GM12878 (cell line): ENCODE measurements around the gene NFKBIE. TPM values are rescaled to one million over a fixed set of nuclear protein-coding genes. Genes with fewer than 3 reads are reported as not detected.

Experiments used
- ATAC-seq: fragments of 200-7000 bp; cut with Tn5 transposase; 3 replicates; pipeline ENCODE4 v1.9.1; 2020; ENCODE audit warnings: mild to moderate bottlenecking, moderate library complexity
- BruUV-seq: library from RNA; stranded (reverse); fragments of 400-500 nt; replicated peaks from 2 replicates; lab custom pipeline; 2021; lab: Mats Ljungman, UMichigan
- CTCF ChIA-PET: fragments of 300-600 bp; sonication (Branson Sonifier 250); formaldehyde crosslinking; extraction: SDS; loops from one replicate; lab custom pipeline; 2021; ENCODE audit warnings: inconsistent platforms; lab: Yijun Ruan, JAX
- POLR2A ChIA-PET: fragments of 350-600 bp; formaldehyde crosslinking; extraction: SDS; loops from one replicate; lab custom pipeline; 2021; ENCODE audit warnings: inconsistent platforms; lab: Charles Lee
- RAD21 ChIA-PET: fragments of 300-600 bp; sonication (Branson Sonifier 250); formaldehyde crosslinking; loops from one replicate; lab custom pipeline; 2023; ENCODE audit warnings: antibody characterized with exemption; ENCODE audit not compliant: unreplicated experiment; lab: Charles Lee
- SMC1A ChIA-PET: fragments of 300-600 bp; sonication (Branson Sonifier 250); formaldehyde crosslinking; loops from one replicate; lab custom pipeline; 2023; ENCODE audit not compliant: unreplicated experiment, uncharacterized antibody; lab: Charles Lee
- DNase-seq: peaks from one replicate; pipeline ENCODE4 v3.0.0-alpha.2; 2011; ENCODE audit warnings: low read depth, low spot score
- FAIRE-seq: peaks from 3 replicates; lab custom pipeline; 2011; peaks lifted over from hg19 to GRCh38; lab: Jason Lieb, UNC
- H2AFZ ChIP-seq: 2 replicates; pipeline ENCODE4 v1.6.0; 2011; ENCODE audit warnings: low read depth, low read length, control low read depth; ENCODE audit not compliant: control insufficient read depth
- H3K27ac ChIP-seq: 2 replicates; pipeline ENCODE4 v1.5.1; 2011; ENCODE audit warnings: control low read depth; ENCODE audit not compliant: control insufficient read depth, insufficient read depth
- H3K27me3 ChIP-seq, 2 experiments: replicated peaks in 1 of 2; 2 replicates each; pipeline versions ENCODE4 v1.6.0 to v1.6.1; 2011; ENCODE audit warnings: low read length in 1 of 2; ENCODE audit not compliant: control insufficient read depth in 2 of 2, insufficient read depth in 2 of 2
- H3K36me3 ChIP-seq, 2 experiments: 2 replicates each; pipeline ENCODE4 v1.5.1; 2011; ENCODE audit warnings: low read length in 1 of 2; ENCODE audit not compliant: control insufficient read depth in 2 of 2, insufficient read depth in 2 of 2
- H3K4me1 ChIP-seq: 2 replicates; pipeline ENCODE4 v1.6.1; 2011; ENCODE audit warnings: mild to moderate bottlenecking, low read length, moderate library complexity, mixed read lengths; ENCODE audit not compliant: control insufficient read depth, insufficient read depth
- H3K4me2 ChIP-seq: 2 replicates; pipeline ENCODE4 v1.6.0; 2011; ENCODE audit warnings: control low read depth; ENCODE audit not compliant: control insufficient read depth, insufficient read depth
- H3K4me3 ChIP-seq: fragments of 200-600 bp; sonication (generic); 2 replicates; pipeline ENCODE4 v1.5.1; 2016
- H3K79me2 ChIP-seq: 2 replicates; pipeline ENCODE4 v1.6.0; 2011; ENCODE audit warnings: low read length; ENCODE audit not compliant: control insufficient read depth, insufficient read depth
- H3K9ac ChIP-seq: 2 replicates; pipeline ENCODE4 v1.8.0; 2011; ENCODE audit warnings: low read length, control low read depth, mixed read lengths; ENCODE audit not compliant: control insufficient read depth, insufficient read depth
- H3K9me3 ChIP-seq: replicated peaks from 3 replicates; pipeline ENCODE4 v1.5.1; 2011; ENCODE audit warnings: mild to moderate bottlenecking, low read length; ENCODE audit not compliant: control insufficient read depth, insufficient read depth
- H4K20me1 ChIP-seq: 2 replicates; pipeline ENCODE4 v1.6.0; 2011; ENCODE audit not compliant: control insufficient read depth, insufficient read depth
- CEBPB ChIP-seq, 2 experiments: fragments of 150-350 bp in 1 of 2; IDR thresholded peaks; 2 replicates each; pipeline ENCODE4 v1.6.1; 2012 to 2014; ENCODE audit warnings: low read depth in 2 of 2, low read length in 2 of 2, borderline replicate concordance in 1 of 2, inconsistent platforms in 1 of 2
- E4F1 ChIP-seq: fragments of 450-650 bp; IDR thresholded peaks from 2 replicates; pipeline ENCODE4 v1.6.1; 2018; ENCODE audit warnings: borderline replicate concordance, mild to moderate bottlenecking; ENCODE audit not compliant: partially characterized antibody
- GABPA ChIP-seq: IDR thresholded peaks from 2 replicates; pipeline ENCODE4 v1.6.1; 2014; ENCODE audit warnings: antibody characterized with exemption, low read depth, mild to moderate bottlenecking, inconsistent platforms
- MYB ChIP-seq: fragments of 150-350 bp; IDR thresholded peaks from 2 replicates; pipeline ENCODE4 v1.6.1; 2014; ENCODE audit warnings: mild to moderate bottlenecking, low read depth, low read length, borderline replicate concordance
- NFIC ChIP-seq: IDR thresholded peaks from 2 replicates; pipeline ENCODE4 v1.6.1; 2012; ENCODE audit warnings: low read depth, mild to moderate bottlenecking, inconsistent platforms, low read length, moderate library complexity
- SIN3A ChIP-seq: IDR thresholded peaks from 2 replicates; pipeline ENCODE4 v1.6.1; 2012; ENCODE audit warnings: low read depth, low read length, improper control_type of control experiment
- SREBF1 ChIP-seq: IDR thresholded peaks from 2 replicates; pipeline ENCODE4 v1.6.1; 2012; ENCODE audit warnings: mild to moderate bottlenecking, low read length
- ZBED1 ChIP-seq: IDR thresholded peaks from 2 replicates; pipeline ENCODE4 v1.6.1; 2016; ENCODE audit warnings: borderline replicate concordance
- WGBS: methylation state at CpG from one replicate; pipeline ENCODE4 v1.1.6; 2016; ENCODE audit warnings: low lambda C conversion rate; ENCODE audit not compliant: insufficient replicate concordance, insufficient coverage; ENCODE audit errors: missing lambda C conversion rate; 5-methylcytosine and 5-hydroxymethylcytosine counted together
- in situ Hi-C: fragments of 300-500 bp; cut with MboI; formaldehyde crosslinking; loops from 9 replicates; pipeline ENCODE4 v1.14.3; 2018; ENCODE audit warnings: mixed read lengths
- intact Hi-C: fragments of 100-400 bp; cut with micrococcal nuclease; formaldehyde crosslinking; loops from one replicate; pipeline ENCODE4 v1.14.2; 2022; ENCODE audit not compliant: unreplicated experiment
- polyA plus RNA-seq, 11 experiments: library from polyadenylated mRNA; depleted of rRNA in 4 of 11; unstranded in 6 of 11; stranded (reverse) in 5 of 11; fragments of >200 nt; fragmentation: Nextera tagmentation in 4 of 11; fragmentation: Illumina TruSeq in 1 of 11; extraction: Ambion mirVana in 4 of 11; extraction: Trizol in 1 of 11; gene quantifications; 1 replicate in 1 of 11; 2 replicates in 10 of 11; pipeline versions ENCODE4 v1.2.1 to v1.2.3, GENCODE V29; 2011 to 2016; ENCODE audit warnings: inconsistent platforms in 2 of 11, missing spikeins in 2 of 11, low read depth in 1 of 11
- total RNA-seq, 4 experiments: library from RNA; depleted of rRNA in 3 of 4; stranded (reverse); fragments of >200 nt in 3 of 4; fragmentation: Illumina TruSeq in 1 of 4; extraction: Trizol in 1 of 4; gene quantifications; 2 replicates each; pipeline versions ENCODE4 v1.2.1 to v1.2.3, GENCODE V29; 2013 to 2021

NFKBIE gene
- total and polyA plus RNA-seq, 10 of the 15 experiments (the other 5 are each of a cell fraction or from before 2014, with no cell fraction given) = 10.4 to 106 (median 38.8) TPM

GRCh38 chr6:44301782-44302564 lies 36.6 kb upstream of the NFKBIE start:
- no TSS peak for BruUV-seq
- Histone ChIP-seq H3K79me2 (no peaks in the 10 kb centered on the region), H3K36me3 (peaks cover 5 to 31% of the 10 kb centered on the region in 2 experiments; a peak in 3 of 4 replicates), H3K27me3 (peaks cover 2 to 3% of the 10 kb centered on the region in 2 experiments), H4K20me1 (no peaks in the 10 kb centered on the region), H3K4me3 (no peak overlapping the region), H2AFZ (no peak overlapping the region), H3K9ac (no peak overlapping the region), H3K27ac (no peak overlapping the region), H3K9me3 (no peaks in the 10 kb centered on the region), H3K4me1 (no peaks in the 10 kb centered on the region), H3K4me2 (no peak overlapping the region)
- ATAC-seq = no peak
- intact Hi-C loops = no loop called here
- DNase-seq = no peak
- no peak for FAIRE-seq
- ChIA-PET CTCF (no interaction called here), SMC1A (interaction anchor here (1.3 kb wide), 1 partner anchor 33 kb away, joined by 4 read pairs; no protein-coding TSS in a partner anchor), RAD21 (no interaction called here), POLR2A (no interaction called here)
- in situ Hi-C loops = no loop called here
- 96% methylated on average over 14 of the region's 14 CpGs for WGBS
- TF ChIP-seq ZBED1 (no peak), E4F1 (no peak), CEBPB (IDR thresholded peaks at IDR 0.05; ENCODE audit: borderline replicate concordance in 1 of 2, low read depth in 2 of 2, low read length in 2 of 2) (no peak), SIN3A (no peak), NFIC (no peak), GABPA (no peak), SREBF1 (no peak), MYB (no peak)
